Stimulated activated CD4-positive, alpha-beta T cell treated with anti-CD3 and anti-CD28 coated beads, Interleukin-12 subunit alpha, Interleukin-12 subunit beta, amount 100 ng/mL, for 48 hours (primary cell): Measurements from ENCODE around the gene HBA2.
"Not testable (repeated sequence)": the region's sequence is repeated elsewhere in the genome, so short reads cannot be mapped to it uniquely, and the experiment has no call there.

ENCODE experiments used
- DNase-seq, 3 donors: peaks; one replicate each; pipeline ENCODE4 v3.0.0-alpha.2; 2020; ENCODE audit warnings: low read depth in 2 of 3, low spot score in 1 of 3

Gene HBA2

GRCh38 chr16:191831-192230, 19.2 kb downstream of the HBA2 start:
- DNase-seq, result no peak

GRCh38 chr16:192686-193085, 20.0 kb downstream of the HBA2 start:
- no peak for DNase-seq

- DNase-seq, result no peak
These were observed 20.8 kb downstream of the HBA2 start for GRCh38 chr16:193441-193840.

- no peak for DNase-seq
These were observed 21.8 kb downstream of the HBA2 start for GRCh38 chr16:194516-194915.

- DNase-seq, result no peak
These were observed 27.7 kb downstream of the HBA2 start for GRCh38 chr16:200388-200787.

- DNase-seq, result no peak
These were observed 30.6 kb downstream of the HBA2 start for GRCh38 chr16:203246-203645.

- not testable (repeated sequence) for DNase-seq
These were observed 31.4 kb downstream of the HBA2 start for GRCh38 chr16:204046-204445.

GRCh38 chr16:209359-209758, 36.7 kb downstream of the HBA2 start:
- DNase-seq, result not testable (repeated sequence)

GRCh38 chr16:211631-212180, 39.0 kb downstream of the HBA2 start:
- DNase-seq, result not testable (repeated sequence)

- DNase-seq, result no peak
These were observed 40.3 kb downstream of the HBA2 start for GRCh38 chr16:212999-213398.

GRCh38 chr16:220021-220420, 47.3 kb downstream of the HBA2 start:
- no peak for DNase-seq
